GM23338 (cell line): ENCODE results near the gene CEBPZ. TPM values are rescaled to one million over a fixed set of nuclear protein-coding genes. Genes with fewer than 3 reads are reported as not detected.
A peak's percentile ranks its signal among the peaks of the same experiment; 100 is the strongest.

Source experiments
- ATAC-seq: fragments of 200-7000 bp; cut with Tn5 transposase; 3 replicates; pipeline ENCODE4 v1.9.1; 2020
- DNase-seq: peaks from one replicate; pipeline ENCODE4 v3.0.0-alpha.2; 2015; ENCODE audit warnings: low spot score
- H2AFZ ChIP-seq: fragments of 200-600 bp; sonication (generic); 2 replicates; pipeline ENCODE4 v1.8.0; 2016; ENCODE audit warnings: antibody characterized with exemption, mild to moderate bottlenecking, moderate library complexity
- H3F3A ChIP-seq: fragments of 200-600 bp; sonication (generic); replicated peaks from 2 replicates; pipeline ENCODE4 v1.8.0; 2017; ENCODE audit warnings: antibody characterized with exemption, mixed run types, low read depth
- H3K27ac ChIP-seq: fragments of 200-600 bp; sonication (generic); 2 replicates; pipeline ENCODE4 v1.6.1; 2016; ENCODE audit warnings: low read depth
- H3K27me3 ChIP-seq: fragments of 200-600 bp; sonication (generic); 2 replicates; pipeline ENCODE4 v1.8.0; 2016; ENCODE audit warnings: mild to moderate bottlenecking, mixed run types, moderate library complexity; ENCODE audit not compliant: insufficient read depth
- H3K36me3 ChIP-seq: fragments of 200-600 bp; sonication (generic); 2 replicates; pipeline ENCODE4 v1.8.0; 2016; ENCODE audit warnings: mild to moderate bottlenecking; ENCODE audit not compliant: insufficient read depth
- H3K4me1 ChIP-seq: fragments of 200-600 bp; sonication (generic); 2 replicates; pipeline ENCODE4 v1.8.0; 2016; ENCODE audit warnings: mild to moderate bottlenecking, moderate library complexity; ENCODE audit not compliant: insufficient read depth
- H3K4me2 ChIP-seq: fragments of 200-600 bp; sonication (generic); 2 replicates; pipeline ENCODE4 v1.7.1; 2017; ENCODE audit warnings: mixed run types
- H3K4me3 ChIP-seq: fragments of 200-600 bp; sonication (generic); 2 replicates; pipeline ENCODE4 v1.6.1; 2016; ENCODE audit warnings: mixed run types
- H3K79me2 ChIP-seq: fragments of 200-600 bp; sonication (generic); replicated peaks from 2 replicates; pipeline ENCODE4 v1.8.0; 2017; ENCODE audit warnings: mild to moderate bottlenecking; ENCODE audit not compliant: insufficient read depth
- H3K9me2 ChIP-seq: fragments of 200-600 bp; sonication (generic); 2 replicates; pipeline ENCODE4 v1.8.0; 2017; ENCODE audit not compliant: insufficient read depth
- H4K20me1 ChIP-seq: fragments of 200-600 bp; sonication (generic); replicated peaks from 2 replicates; pipeline ENCODE4 v1.8.0; 2017; ENCODE audit warnings: mild to moderate bottlenecking; ENCODE audit not compliant: insufficient read depth
- H3K27ac Mint-ChIP-seq: 2 replicates; pipeline ENCODE4 v1.8.0; 2020; ENCODE audit warnings: inconsistent platforms, mild to moderate bottlenecking, moderate library complexity, mixed read lengths
- H3K27me3 Mint-ChIP-seq: 3 replicates; pipeline ENCODE4 v1.8.0; 2022; ENCODE audit warnings: low read depth, mild to moderate bottlenecking, moderate library complexity, mixed read lengths, inconsistent platforms; ENCODE audit not compliant: insufficient read depth, poor library complexity
- H3K36me3 Mint-ChIP-seq: 3 replicates; pipeline ENCODE4 v1.8.0; 2021; ENCODE audit warnings: low read depth, mild to moderate bottlenecking, inconsistent platforms, moderate library complexity, mixed read lengths
- H3K4me1 Mint-ChIP-seq: 3 replicates; pipeline ENCODE4 v1.8.0; 2020; ENCODE audit warnings: mild to moderate bottlenecking, inconsistent platforms, mixed read lengths
- H3K4me3 Mint-ChIP-seq: 3 replicates; pipeline ENCODE4 v1.8.0; 2021; ENCODE audit warnings: moderate library complexity, mild to moderate bottlenecking, inconsistent platforms, mixed read lengths
- H3K9me3 Mint-ChIP-seq: 3 replicates; pipeline ENCODE4 v1.8.0; 2020; ENCODE audit warnings: moderate library complexity, mild to moderate bottlenecking, inconsistent platforms, mixed read lengths
- CREB1 ChIP-seq: fragments of 250-450 bp; sonication (Bioruptor Pico); IDR thresholded peaks from 2 replicates; pipeline ENCODE4 v1.5.0; 2020; ENCODE audit warnings: low read depth, mild to moderate bottlenecking, moderate library complexity
- EZH2 ChIP-seq: fragments of 200-600 bp; sonication (generic); IDR thresholded peaks from one replicate; pipeline ENCODE4 v1.8.0; 2017; ENCODE audit warnings: antibody characterized with exemption, mild to moderate bottlenecking, low read depth; ENCODE audit not compliant: unreplicated experiment
- EZH2phosphoT487 ChIP-seq: fragments of 200-600 bp; sonication (generic); IDR thresholded peaks from one replicate; pipeline ENCODE4 v1.8.1; 2018; ENCODE audit warnings: antibody characterized with exemption; ENCODE audit not compliant: unreplicated experiment
- JUNB ChIP-seq: IDR thresholded peaks from one replicate; pipeline ENCODE4 v1.6.1; 2016; ENCODE audit warnings: antibody characterized with exemption; ENCODE audit not compliant: unreplicated experiment
- NANOG ChIP-seq: IDR thresholded peaks from 2 replicates; pipeline ENCODE4 v1.6.1; 2016; ENCODE audit warnings: antibody characterized with exemption, borderline replicate concordance
- ZNF114 ChIP-seq: fragments of 250-450 bp; sonication (Bioruptor Pico); IDR thresholded peaks from 2 replicates; pipeline ENCODE4 v1.5.0; 2020; ENCODE audit warnings: mild to moderate bottlenecking, moderate library complexity
- ZNF331 ChIP-seq: fragments of 250-450 bp; sonication (Bioruptor Pico); IDR thresholded peaks from 2 replicates; pipeline ENCODE4 v1.5.0; 2020; ENCODE audit warnings: low read depth, mild to moderate bottlenecking, moderate library complexity
- polyA plus RNA-seq: library from polyadenylated mRNA; unstranded; fragments of >200 nt; fragmentation: Nextera tagmentation; extraction: Ambion mirVana; gene quantifications from 2 replicates; pipeline ENCODE4 v1.2.1, GENCODE V29; 2016
- total RNA-seq: library from RNA; depleted of rRNA; stranded (reverse); fragments of >200 nt; shearing (Covaris generic); gene quantifications from 2 replicates; pipeline ENCODE4 v1.2.3, GENCODE V29; 2014
- TF ChIP-seq, protein P1 (sequence below): IDR thresholded peaks from one replicate; pipeline ENCODE4 v1.6.1; 2018; ENCODE audit warnings: antibody characterized with exemption; ENCODE audit not compliant: unreplicated experiment
- TF ChIP-seq, protein P2 (sequence below), 2 experiments: fragments of 200-600 bp in 1 of 2; sonication (generic) in 1 of 2; conservative IDR thresholded peaks; 2 replicates each; pipeline versions ENCODE4 v1.5.1 to v1.6.1; 2016 to 2017; ENCODE audit warnings: antibody characterized with exemption in 2 of 2, low read depth in 2 of 2, mild to moderate bottlenecking in 2 of 2, moderate library complexity in 1 of 2
- TF ChIP-seq, protein P3 (sequence below): fragments of 250-450 bp; sonication (Bioruptor Pico); IDR thresholded peaks from 2 replicates; pipeline ENCODE4 v1.5.0; 2020; ENCODE audit warnings: mild to moderate bottlenecking, moderate library complexity

The CEBPZ gene
- total and polyA plus RNA-seq, 2 experiments from 2014 or later, result 133 to 185 TPM

DNA sequence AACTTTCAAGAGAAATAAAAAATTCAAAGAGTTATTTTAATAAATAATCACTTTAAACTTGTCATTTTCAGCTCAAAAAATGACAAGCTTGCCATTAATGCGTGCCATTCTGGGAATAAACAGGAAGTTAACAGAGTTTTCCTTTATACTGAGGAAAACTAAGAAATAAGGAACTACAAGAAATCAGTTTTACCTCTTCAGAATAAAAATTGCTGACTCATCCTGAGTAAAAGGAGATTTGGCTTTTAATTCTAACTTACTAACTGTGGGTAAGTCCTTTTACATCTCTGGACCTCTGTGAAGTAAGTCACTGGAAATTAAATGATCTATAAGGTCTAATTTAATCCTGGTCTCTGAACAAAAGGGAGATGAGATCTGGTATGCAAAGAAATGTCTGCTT is 16.1 kb downstream of the CEBPZ start (continued):
- TF ChIP-seq, protein P1, sequence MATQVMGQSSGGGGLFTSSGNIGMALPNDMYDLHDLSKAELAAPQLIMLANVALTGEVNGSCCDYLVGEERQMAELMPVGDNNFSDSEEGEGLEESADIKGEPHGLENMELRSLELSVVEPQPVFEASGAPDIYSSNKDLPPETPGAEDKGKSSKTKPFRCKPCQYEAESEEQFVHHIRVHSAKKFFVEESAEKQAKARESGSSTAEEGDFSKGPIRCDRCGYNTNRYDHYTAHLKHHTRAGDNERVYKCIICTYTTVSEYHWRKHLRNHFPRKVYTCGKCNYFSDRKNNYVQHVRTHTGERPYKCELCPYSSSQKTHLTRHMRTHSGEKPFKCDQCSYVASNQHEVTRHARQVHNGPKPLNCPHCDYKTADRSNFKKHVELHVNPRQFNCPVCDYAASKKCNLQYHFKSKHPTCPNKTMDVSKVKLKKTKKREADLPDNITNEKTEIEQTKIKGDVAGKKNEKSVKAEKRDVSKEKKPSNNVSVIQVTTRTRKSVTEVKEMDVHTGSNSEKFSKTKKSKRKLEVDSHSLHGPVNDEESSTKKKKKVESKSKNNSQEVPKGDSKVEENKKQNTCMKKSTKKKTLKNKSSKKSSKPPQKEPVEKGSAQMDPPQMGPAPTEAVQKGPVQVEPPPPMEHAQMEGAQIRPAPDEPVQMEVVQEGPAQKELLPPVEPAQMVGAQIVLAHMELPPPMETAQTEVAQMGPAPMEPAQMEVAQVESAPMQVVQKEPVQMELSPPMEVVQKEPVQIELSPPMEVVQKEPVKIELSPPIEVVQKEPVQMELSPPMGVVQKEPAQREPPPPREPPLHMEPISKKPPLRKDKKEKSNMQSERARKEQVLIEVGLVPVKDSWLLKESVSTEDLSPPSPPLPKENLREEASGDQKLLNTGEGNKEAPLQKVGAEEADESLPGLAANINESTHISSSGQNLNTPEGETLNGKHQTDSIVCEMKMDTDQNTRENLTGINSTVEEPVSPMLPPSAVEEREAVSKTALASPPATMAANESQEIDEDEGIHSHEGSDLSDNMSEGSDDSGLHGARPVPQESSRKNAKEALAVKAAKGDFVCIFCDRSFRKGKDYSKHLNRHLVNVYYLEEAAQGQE, result no peak
- TF ChIP-seq EZH2 (no peak), JUNB (no peak), NANOG (no peak), EZH2phosphoT487 (no peak), CREB1 (CRISPR knock-in tag) (no peak)
- TF ChIP-seq, protein P2, sequence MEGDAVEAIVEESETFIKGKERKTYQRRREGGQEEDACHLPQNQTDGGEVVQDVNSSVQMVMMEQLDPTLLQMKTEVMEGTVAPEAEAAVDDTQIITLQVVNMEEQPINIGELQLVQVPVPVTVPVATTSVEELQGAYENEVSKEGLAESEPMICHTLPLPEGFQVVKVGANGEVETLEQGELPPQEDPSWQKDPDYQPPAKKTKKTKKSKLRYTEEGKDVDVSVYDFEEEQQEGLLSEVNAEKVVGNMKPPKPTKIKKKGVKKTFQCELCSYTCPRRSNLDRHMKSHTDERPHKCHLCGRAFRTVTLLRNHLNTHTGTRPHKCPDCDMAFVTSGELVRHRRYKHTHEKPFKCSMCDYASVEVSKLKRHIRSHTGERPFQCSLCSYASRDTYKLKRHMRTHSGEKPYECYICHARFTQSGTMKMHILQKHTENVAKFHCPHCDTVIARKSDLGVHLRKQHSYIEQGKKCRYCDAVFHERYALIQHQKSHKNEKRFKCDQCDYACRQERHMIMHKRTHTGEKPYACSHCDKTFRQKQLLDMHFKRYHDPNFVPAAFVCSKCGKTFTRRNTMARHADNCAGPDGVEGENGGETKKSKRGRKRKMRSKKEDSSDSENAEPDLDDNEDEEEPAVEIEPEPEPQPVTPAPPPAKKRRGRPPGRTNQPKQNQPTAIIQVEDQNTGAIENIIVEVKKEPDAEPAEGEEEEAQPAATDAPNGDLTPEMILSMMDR (conservative IDR thresholded peaks at IDR 0.05; ENCODE audit: low read depth in 2 of 2), result no peak

DNA sequence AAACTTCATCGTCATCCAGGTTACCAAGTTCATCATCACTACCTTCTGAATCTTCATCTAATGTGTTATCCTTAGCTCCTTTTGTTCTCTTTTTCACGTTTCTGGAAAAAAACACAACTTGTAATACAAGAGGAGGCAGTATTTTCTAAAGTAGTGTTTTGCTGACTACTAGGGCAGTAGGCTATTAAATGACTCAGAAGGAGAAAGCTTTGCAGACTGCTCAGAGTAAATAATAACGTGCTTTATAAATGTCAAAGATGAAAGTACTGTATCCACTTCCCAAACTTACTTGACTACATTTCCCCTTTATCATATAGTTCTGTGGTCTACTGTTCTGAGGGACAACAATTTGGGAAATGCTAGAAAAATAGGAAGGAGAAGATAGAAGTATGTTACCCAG is 19.5 kb downstream of the CEBPZ start:
- ATAC-seq, result no peak
- Histone ChIP-seq H3K27me3 (no peaks in the 10 kb centered on the region), H2AFZ (no peak overlapping the region), H3K79me2 (peaks cover 58% of the 10 kb centered on the region), H3K4me1 (no peaks in the 10 kb centered on the region), H3K4me2 (no peak overlapping the region), H3K36me3 (peaks cover 92% of the 10 kb centered on the region), H4K20me1 (no peaks in the 10 kb centered on the region), H3K4me3 (no peak overlapping the region), H3F3A (peaks cover 3% of the 10 kb centered on the region; the same call in 1 of the 2 replicates), H3K27ac (0 out of 2 replicates have a peak overlapping the region, but pooled peaks have one; percentile 10), H3K9me2 (no peaks in the 10 kb centered on the region)
- no peak for DNase-seq
- peaks cover 6% of the 10 kb centered on the region for H3K27me3 Mint-ChIP-seq
- peaks cover 39% of the 10 kb centered on the region for H3K9me3 Mint-ChIP-seq
- H3K4me1 Mint-ChIP-seq, result peaks cover 15% of the 10 kb centered on the region
- H3K4me3 Mint-ChIP-seq, result no peak overlapping the region
- H3K27ac Mint-ChIP-seq, result no peak overlapping the region
- peaks cover 93% of the 10 kb centered on the region for H3K36me3 Mint-ChIP-seq
- TF ChIP-seq, protein P3, sequence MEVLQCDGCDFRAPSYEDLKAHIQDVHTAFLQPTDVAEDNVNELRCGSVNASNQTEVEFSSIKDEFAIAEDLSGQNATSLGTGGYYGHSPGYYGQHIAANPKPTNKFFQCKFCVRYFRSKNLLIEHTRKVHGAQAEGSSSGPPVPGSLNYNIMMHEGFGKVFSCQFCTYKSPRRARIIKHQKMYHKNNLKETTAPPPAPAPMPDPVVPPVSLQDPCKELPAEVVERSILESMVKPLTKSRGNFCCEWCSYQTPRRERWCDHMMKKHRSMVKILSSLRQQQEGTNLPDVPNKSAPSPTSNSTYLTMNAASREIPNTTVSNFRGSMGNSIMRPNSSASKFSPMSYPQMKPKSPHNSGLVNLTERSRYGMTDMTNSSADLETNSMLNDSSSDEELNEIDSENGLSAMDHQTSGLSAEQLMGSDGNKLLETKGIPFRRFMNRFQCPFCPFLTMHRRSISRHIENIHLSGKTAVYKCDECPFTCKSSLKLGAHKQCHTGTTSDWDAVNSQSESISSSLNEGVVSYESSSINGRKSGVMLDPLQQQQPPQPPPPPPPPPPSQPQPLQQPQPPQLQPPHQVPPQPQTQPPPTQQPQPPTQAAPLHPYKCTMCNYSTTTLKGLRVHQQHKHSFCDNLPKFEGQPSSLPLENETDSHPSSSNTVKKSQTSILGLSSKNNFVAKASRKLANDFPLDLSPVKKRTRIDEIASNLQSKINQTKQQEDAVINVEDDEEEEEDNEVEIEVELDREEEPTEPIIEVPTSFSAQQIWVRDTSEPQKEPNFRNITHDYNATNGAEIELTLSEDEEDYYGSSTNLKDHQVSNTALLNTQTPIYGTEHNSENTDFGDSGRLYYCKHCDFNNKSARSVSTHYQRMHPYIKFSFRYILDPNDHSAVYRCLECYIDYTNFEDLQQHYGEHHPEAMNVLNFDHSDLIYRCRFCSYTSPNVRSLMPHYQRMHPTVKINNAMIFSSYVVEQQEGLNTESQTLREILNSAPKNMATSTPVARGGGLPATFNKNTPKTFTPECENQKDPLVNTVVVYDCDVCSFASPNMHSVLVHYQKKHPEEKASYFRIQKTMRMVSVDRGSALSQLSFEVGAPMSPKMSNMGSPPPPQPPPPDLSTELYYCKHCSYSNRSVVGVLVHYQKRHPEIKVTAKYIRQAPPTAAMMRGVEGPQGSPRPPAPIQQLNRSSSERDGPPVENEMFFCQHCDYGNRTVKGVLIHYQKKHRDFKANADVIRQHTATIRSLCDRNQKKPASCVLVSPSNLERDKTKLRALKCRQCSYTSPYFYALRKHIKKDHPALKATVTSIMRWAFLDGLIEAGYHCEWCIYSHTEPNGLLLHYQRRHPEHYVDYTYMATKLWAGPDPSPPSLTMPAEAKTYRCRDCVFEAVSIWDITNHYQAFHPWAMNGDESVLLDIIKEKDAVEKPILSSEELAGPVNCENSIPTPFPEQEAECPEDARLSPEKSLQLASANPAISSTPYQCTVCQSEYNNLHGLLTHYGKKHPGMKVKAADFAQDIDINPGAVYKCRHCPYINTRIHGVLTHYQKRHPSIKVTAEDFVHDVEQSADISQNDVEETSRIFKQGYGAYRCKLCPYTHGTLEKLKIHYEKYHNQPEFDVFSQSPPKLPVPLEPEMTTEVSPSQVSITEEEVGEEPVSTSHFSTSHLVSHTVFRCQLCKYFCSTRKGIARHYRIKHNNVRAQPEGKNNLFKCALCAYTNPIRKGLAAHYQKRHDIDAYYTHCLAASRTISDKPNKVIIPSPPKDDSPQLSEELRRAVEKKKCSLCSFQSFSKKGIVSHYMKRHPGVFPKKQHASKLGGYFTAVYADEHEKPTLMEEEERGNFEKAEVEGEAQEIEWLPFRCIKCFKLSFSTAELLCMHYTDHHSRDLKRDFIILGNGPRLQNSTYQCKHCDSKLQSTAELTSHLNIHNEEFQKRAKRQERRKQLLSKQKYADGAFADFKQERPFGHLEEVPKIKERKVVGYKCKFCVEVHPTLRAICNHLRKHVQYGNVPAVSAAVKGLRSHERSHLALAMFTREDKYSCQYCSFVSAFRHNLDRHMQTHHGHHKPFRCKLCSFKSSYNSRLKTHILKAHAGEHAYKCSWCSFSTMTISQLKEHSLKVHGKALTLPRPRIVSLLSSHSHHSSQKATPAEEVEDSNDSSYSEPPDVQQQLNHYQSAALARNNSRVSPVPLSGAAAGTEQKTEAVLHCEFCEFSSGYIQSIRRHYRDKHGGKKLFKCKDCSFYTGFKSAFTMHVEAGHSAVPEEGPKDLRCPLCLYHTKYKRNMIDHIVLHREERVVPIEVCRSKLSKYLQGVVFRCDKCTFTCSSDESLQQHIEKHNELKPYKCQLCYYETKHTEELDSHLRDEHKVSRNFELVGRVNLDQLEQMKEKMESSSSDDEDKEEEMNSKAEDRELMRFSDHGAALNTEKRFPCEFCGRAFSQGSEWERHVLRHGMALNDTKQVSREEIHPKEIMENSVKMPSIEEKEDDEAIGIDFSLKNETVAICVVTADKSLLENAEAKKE (CRISPR knock-in tag), result no peak
- TF ChIP-seq, protein P2 (conservative IDR thresholded peaks at IDR 0.05; ENCODE audit: low read depth in 2 of 2), result no peak
- TF ChIP-seq JUNB (no peak), NANOG (no peak), ZNF114 (CRISPR knock-in tag) (no peak), ZNF331 (CRISPR knock-in tag) (no peak)
